HG03095 (cell line): ENCODE measurements around the gene CEMP1.
"Not testable (repeated sequence)": the region's sequence is repeated elsewhere in the genome, so short reads cannot be mapped to it uniquely, and the experiment has no call there.

Experiments
- ATAC-seq: cut with Tn5 transposase; IDR thresholded peaks from one replicate; pipeline ENCODE4 v1.9.1; 2021; ENCODE audit warnings: moderate library complexity; ENCODE audit not compliant: unreplicated experiment

Gene CEMP1

GRCh38 chr16:2537451-2538379 lies 6.5 kb upstream of the CEMP1 start, which contains the start of gene PDPK1:
TSS of gene PDPK1 (plus strand) at chr16:2538021. CDS start at chr16:2538113, 92 bp downstream.
- ATAC-seq = peak; percentile 68

- no peak for ATAC-seq
Measured at GRCh38 chr16:2535625-2536013, 4.4 kb upstream of the CEMP1 start.

- not testable (repeated sequence) for ATAC-seq
Measured at GRCh38 chr16:2534335-2534734, 3.1 kb upstream of the CEMP1 start.

- no peak for ATAC-seq
Measured at GRCh38 chr16:2533912-2534311, 2.7 kb upstream of the CEMP1 start.

- ATAC-seq = not testable (repeated sequence)
Measured at GRCh38 chr16:2533142-2533755, 2.0 kb upstream of the CEMP1 start.

- ATAC-seq = no peak
Measured at GRCh38 chr16:2532494-2533141, 1.4 kb upstream of the CEMP1 start.

GRCh38 chr16:2531696-2532493 lies 687 bp upstream of the CEMP1 start:
- peak; percentile 66 for ATAC-seq

GRCh38 chr16:2530629-2531318 lies 434 bp downstream of the CEMP1 start:
- no peak for ATAC-seq

- ATAC-seq = no peak
Measured at GRCh38 chr16:2529961-2530628, 1.1 kb downstream of the CEMP1 start.

- no peak for ATAC-seq
Measured at GRCh38 chr16:2529061-2529931, 1.9 kb downstream of the CEMP1 start.

GRCh38 chr16:2528161-2529060 lies 2.8 kb downstream of the CEMP1 start:
- no peak for ATAC-seq

GRCh38 chr16:2527784-2528100 lies 3.5 kb downstream of the CEMP1 start:
- no peak for ATAC-seq

- no peak for ATAC-seq
Measured at GRCh38 chr16:2527071-2527783, 4.0 kb downstream of the CEMP1 start.

GRCh38 chr16:2526135-2526534 lies 5.1 kb downstream of the CEMP1 start:
- ATAC-seq = no peak

- no peak for ATAC-seq
Measured at GRCh38 chr16:2524339-2524938, 6.8 kb downstream of the CEMP1 start.

- ATAC-seq = no peak
Measured at GRCh38 chr16:2523801-2524231, 7.4 kb downstream of the CEMP1 start.
